Skin of body (tissue), 2 donors: Measurements from ENCODE around the gene CHCHD6. TPM values are rescaled to one million over a fixed set of nuclear protein-coding genes. Genes with fewer than 3 reads are reported as not detected.

Source experiments
- DNase-seq: peaks from one replicate; lab custom pipeline; 2025; lab: John Stamatoyannopoulos, UW
- total RNA-seq: library from RNA; depleted of rRNA; stranded (reverse); fragments of >200 nt; gene quantifications from one replicate; pipeline ENCODE4 v1.2.3, GENCODE V29; 2014

The CHCHD6 gene
- total RNA-seq, 1 donor from 2014 or later = 8.8 TPM

- no peak for DNase-seq
These were observed 253.0 kb downstream of the CHCHD6 start for GRCh38 chr3:126956866-126957650.

- DNase-seq = no peak
These were observed 254.0 kb downstream of the CHCHD6 start for GRCh38 chr3:126957776-126958637.

- no peak for DNase-seq
These were observed 254.6 kb downstream of the CHCHD6 start for GRCh38 chr3:126958638-126959085.

GRCh38 chr3:126959136-126959920, 255.3 kb downstream of the CHCHD6 start:
- DNase-seq = no peak

- no peak for DNase-seq
These were observed 256.0 kb downstream of the CHCHD6 start for GRCh38 chr3:126959921-126960603.

GRCh38 chr3:126960604-126960995, 256.6 kb downstream of the CHCHD6 start:
- DNase-seq = no peak

GRCh38 chr3:126961191-126961790, 257.3 kb downstream of the CHCHD6 start:
- DNase-seq = peak; percentile 74

- no peak for DNase-seq
These were observed 257.9 kb downstream of the CHCHD6 start for GRCh38 chr3:126961791-126962461.

GRCh38 chr3:126962756-126963155, 258.7 kb downstream of the CHCHD6 start:
- DNase-seq = no peak

- no peak for DNase-seq
These were observed 259.5 kb downstream of the CHCHD6 start for GRCh38 chr3:126963261-126964190.

- no peak for DNase-seq
These were observed 260.2 kb downstream of the CHCHD6 start for GRCh38 chr3:126964261-126964660.

GRCh38 chr3:126964950-126965349, 260.9 kb downstream of the CHCHD6 start:
- DNase-seq = no peak

GRCh38 chr3:126965526-126966080, 261.6 kb downstream of the CHCHD6 start:
- no peak for DNase-seq

GRCh38 chr3:126967386-126967785, 263.3 kb downstream of the CHCHD6 start:
- no peak for DNase-seq

- DNase-seq = no peak
These were observed 264.7 kb downstream of the CHCHD6 start for GRCh38 chr3:126968391-126969390.

GRCh38 chr3:126969586-126969985, 265.5 kb downstream of the CHCHD6 start:
- DNase-seq = no peak

- DNase-seq = no peak
These were observed 266.1 kb downstream of the CHCHD6 start for GRCh38 chr3:126970101-126970500.
